ENCODE results near the gene FABP1. TPM values are rescaled to one million over a fixed set of nuclear protein-coding genes. Genes with fewer than 3 reads are reported as not detected.

Gene FABP1
- total and polyA plus RNA-seq, 2 of the 4 experiments (the other 2 are of a cell fraction) = not detected

GRCh38 chr2:88159955-88160415 lies 32.1 kb upstream of the FABP1 start:
- H3K27ac ChIP-seq (ENCODE audit: insufficient read depth, low read length) = no peak overlapping the region
- no peak overlapping the region for H2BK120ac ChIP-seq (ENCODE audit: low read depth, low read length)
- no peak for TF ChIP-seq ELK1 (IDR thresholded peaks at IDR 0.05; ENCODE audit: borderline replicate concordance, low read depth, low read length)
- TF ChIP-seq SMC3 (IDR thresholded peaks at IDR 0.05; ENCODE audit: low read depth, low read length) = peak; percentile 69
- no peak for TF ChIP-seq RFX5 (IDR thresholded peaks at IDR 0.05; ENCODE audit: low read depth, low read length)
- no peak for TF ChIP-seq MAFK (IDR thresholded peaks at IDR 0.05; ENCODE audit: low read depth, low read length)
- no peak for TF ChIP-seq MXI1 (IDR thresholded peaks at IDR 0.05; ENCODE audit: borderline replicate concordance, low read depth, low read length)
- TF ChIP-seq FOS (IDR thresholded peaks at IDR 0.05; ENCODE audit: low read depth, low read length) = no peak
- no peak for TF ChIP-seq NFE2L2 (IDR thresholded peaks at IDR 0.05; ENCODE audit: low read depth, low read length)
- peak; percentile 87 for TF ChIP-seq RAD21 (IDR thresholded peaks at IDR 0.05; ENCODE audit: low read length)
- TF ChIP-seq CTCF (conservative IDR thresholded peaks at IDR 0.05; ENCODE audit: low read depth, low read length) = peak; percentile 87
- TF ChIP-seq POLR2A (IDR thresholded peaks at IDR 0.05; ENCODE audit: low read depth, low read length) = no peak
- TF ChIP-seq RCOR1 (IDR thresholded peaks at IDR 0.05; ENCODE audit: insufficient replicate concordance, low read length) = no peak
- no peak for TF ChIP-seq BHLHE40 (IDR thresholded peaks at IDR 0.05; ENCODE audit: low read depth, low read length)
- TF ChIP-seq CEBPB (IDR thresholded peaks at IDR 0.05; ENCODE audit: low read depth, low read length) = no peak
- TF ChIP-seq MAZ (IDR thresholded peaks at IDR 0.05; ENCODE audit: borderline replicate concordance, low read depth, low read length) = no peak
- no peak for TF ChIP-seq USF2 (IDR thresholded peaks at IDR 0.05; ENCODE audit: low read depth, low read length)
- no peak for TF ChIP-seq CHD1 (IDR thresholded peaks at IDR 0.05; ENCODE audit: low read depth, low read length)
- H2BK20ac ChIP-seq (ENCODE audit: low read depth, low read length) = no peak overlapping the region
- peaks cover 3% of the 10 kb centered on the region; the same call in 1 of the 2 replicates for H3K27me3 ChIP-seq (ENCODE audit: control insufficient read depth, insufficient read depth, low read length)
- no peak overlapping the region for H3K9ac ChIP-seq (ENCODE audit: low read depth, low read length)
- no peak overlapping the region for H2BK5ac ChIP-seq (ENCODE audit: low read depth, low read length, poor library complexity, severe bottlenecking)
- POLR2A ChIA-PET (ENCODE audit: unreplicated experiment) = no interaction called here
- BruUV-seq (replicated peaks) = no TSS peak
- no peaks in the 10 kb centered on the region for H3K9me3 ChIP-seq (ENCODE audit: control insufficient read depth, insufficient read depth, low read length)
- H3K4ac ChIP-seq (ENCODE audit: low read depth, low read length) = no peak overlapping the region
- DNase-seq = peak; percentile 67
- H3K4me3 ChIP-seq (ENCODE audit: insufficient read depth, low read depth, low read length) = no peak overlapping the region
- peak; percentile 90 for ATAC-seq (ENCODE audit: low read depth)
- H4K20me1 ChIP-seq (ENCODE audit: insufficient read depth, low read length) = no peaks in the 10 kb centered on the region
- no peak overlapping the region for H3K56ac ChIP-seq (ENCODE audit: extremely low read depth, insufficient read depth, low read length)
- no peak overlapping the region for H2AK9ac ChIP-seq (replicated peaks; ENCODE audit: low read depth, low read length, poor library complexity)
- H3K79me1 ChIP-seq (ENCODE audit: low read depth in 1 of 2, low read length in 2 of 2) = no peaks in the 10 kb centered on the region
- no CpG with 5 or more reads among the region's 5 CpGs for WGBS, 2 experiments (ENCODE audit: extremely low coverage in 2 of 2, insufficient read length in 1 of 2)
- no peak overlapping the region for H4K91ac ChIP-seq (ENCODE audit: insufficient read depth, low read depth, low read length)
- H4K8ac ChIP-seq (ENCODE audit: low read depth in 2 of 2, low read length in 2 of 2) = no peak overlapping the region
- H2AFZ ChIP-seq (replicated peaks; ENCODE audit: low read length, poor library complexity) = no peak overlapping the region
- no peaks in the 10 kb centered on the region for H3K4me1 ChIP-seq (ENCODE audit: control insufficient read depth, insufficient read depth, low read length)
- in situ Hi-C loops (cut with MboI; ENCODE audit: low sequenced_read_pairs) = loop anchor here (5.0 kb wide), 1 partner anchor 98 kb away; no protein-coding TSS in a partner anchor
- no peak overlapping the region for H4K5ac ChIP-seq (ENCODE audit: low read depth, low read length)
- H2AK5ac ChIP-seq (ENCODE audit: low read depth, low read length) = no peak overlapping the region
- intact Hi-C loops (cut with micrococcal nuclease) = loop anchor here (1.0 kb wide), 1 partner anchor 100 kb away; no protein-coding TSS in a partner anchor
- H3K14ac ChIP-seq (replicated peaks; ENCODE audit: low read depth, low read length) = no peak overlapping the region
- H3K36me3 ChIP-seq (ENCODE audit: control insufficient read depth, insufficient read depth, low read length) = no peaks in the 10 kb centered on the region
- no peak overlapping the region for H3K23ac ChIP-seq (ENCODE audit: low read depth, low read length)
- CTCF ChIA-PET = interaction anchor here (1.0 to 3.0 kb wide), 2 partner anchors 14 to 100 kb away, joined by 4 to 38 read pairs; no protein-coding TSS in a partner anchor
- H3K18ac ChIP-seq (ENCODE audit: low read depth, low read length) = no peak overlapping the region
- no peak overlapping the region for H2BK15ac ChIP-seq (ENCODE audit: low read depth, low read length)
- dilution Hi-C loops (cut with HindIII; ENCODE audit: low sequenced_read_pairs, unreplicated experiment) = no loop called here
- no peak overlapping the region for H3K4me2 ChIP-seq (ENCODE audit: low read depth, low read length)
- no peaks in the 10 kb centered on the region for H3K9me1 ChIP-seq (ENCODE audit: insufficient read depth, low read length)

Data from IMR-90 (cell line).